ENCODE results near the gene DPAGT1.
"Not testable (repeated sequence)": the region's sequence is repeated elsewhere in the genome, so short reads cannot be mapped to it uniquely, and the experiment has no call there.

The DPAGT1 gene

GRCh38 chr11:119101759-119102423 is at the start of gene DPAGT1:
DPAGT1 (minus strand) TSS chr11:119101853; CDS start chr11:119101655, 198 bp downstream.
- DNase-seq, result peak; percentile 97

GRCh38 chr11:119149786-119150275 is 48.2 kb upstream of the DPAGT1 start:
- DNase-seq, result no peak

- no peak for DNase-seq
Measured at GRCh38 chr11:119149018-119149785, 47.5 kb upstream of the DPAGT1 start, which contains the start of gene ABCG4. ABCG4 (plus strand) TSS chr11:119149052; CDS start chr11:119149966, 914 bp downstream.

GRCh38 chr11:119148720-119149017 is 47.0 kb upstream of the DPAGT1 start:
- no peak for DNase-seq

- no peak for DNase-seq
Measured at GRCh38 chr11:119147604-119148333, 46.1 kb upstream of the DPAGT1 start.

GRCh38 chr11:119145551-119145950 is 43.9 kb upstream of the DPAGT1 start:
- DNase-seq, result no peak

GRCh38 chr11:119144825-119145486 is 43.3 kb upstream of the DPAGT1 start:
- peak; percentile 93 for DNase-seq

GRCh38 chr11:119139276-119139675 is 37.6 kb upstream of the DPAGT1 start:
- DNase-seq, result not testable (repeated sequence)

- peak; percentile 65 for DNase-seq
Measured at GRCh38 chr11:119134389-119134978, 32.8 kb upstream of the DPAGT1 start.

GRCh38 chr11:119130662-119131061 is 29.0 kb upstream of the DPAGT1 start:
- no peak for DNase-seq

- DNase-seq, result no peak
Measured at GRCh38 chr11:119126675-119127268, 25.1 kb upstream of the DPAGT1 start.

GRCh38 chr11:119125821-119126220 is 24.2 kb upstream of the DPAGT1 start:
- DNase-seq, result no peak

- DNase-seq, result no peak
Measured at GRCh38 chr11:119121811-119122124, 20.1 kb upstream of the DPAGT1 start.

- DNase-seq, result peak; percentile 99
Measured at GRCh38 chr11:119121008-119121810, 19.6 kb upstream of the DPAGT1 start, which contains the start of gene HINFP. HINFP (plus strand) TSS chr11:119121580; CDS start chr11:119126945, 5,365 bp downstream.

GRCh38 chr11:119120639-119121007 is 19.0 kb upstream of the DPAGT1 start:
- peak; percentile 45 for DNase-seq

- no peak for DNase-seq
Measured at GRCh38 chr11:119118946-119119345, 17.3 kb upstream of the DPAGT1 start.

GRCh38 chr11:119118227-119118626 is 16.6 kb upstream of the DPAGT1 start:
- DNase-seq, result no peak

- DNase-seq, result no peak
Measured at GRCh38 chr11:119117004-119117706, 15.5 kb upstream of the DPAGT1 start.

- no peak for DNase-seq
Measured at GRCh38 chr11:119116601-119117000, 14.9 kb upstream of the DPAGT1 start.

- DNase-seq, result no peak
Measured at GRCh38 chr11:119116235-119116594, 14.6 kb upstream of the DPAGT1 start.

All from hematopoietic multipotent progenitor cell treated with erythropoietin and hydrocortisone succinate and interleukin-3 and kit ligand, for 6 days (in vitro differentiated cells).